ENCODE data around the gene BCAS3.

Gene BCAS3

DNA sequence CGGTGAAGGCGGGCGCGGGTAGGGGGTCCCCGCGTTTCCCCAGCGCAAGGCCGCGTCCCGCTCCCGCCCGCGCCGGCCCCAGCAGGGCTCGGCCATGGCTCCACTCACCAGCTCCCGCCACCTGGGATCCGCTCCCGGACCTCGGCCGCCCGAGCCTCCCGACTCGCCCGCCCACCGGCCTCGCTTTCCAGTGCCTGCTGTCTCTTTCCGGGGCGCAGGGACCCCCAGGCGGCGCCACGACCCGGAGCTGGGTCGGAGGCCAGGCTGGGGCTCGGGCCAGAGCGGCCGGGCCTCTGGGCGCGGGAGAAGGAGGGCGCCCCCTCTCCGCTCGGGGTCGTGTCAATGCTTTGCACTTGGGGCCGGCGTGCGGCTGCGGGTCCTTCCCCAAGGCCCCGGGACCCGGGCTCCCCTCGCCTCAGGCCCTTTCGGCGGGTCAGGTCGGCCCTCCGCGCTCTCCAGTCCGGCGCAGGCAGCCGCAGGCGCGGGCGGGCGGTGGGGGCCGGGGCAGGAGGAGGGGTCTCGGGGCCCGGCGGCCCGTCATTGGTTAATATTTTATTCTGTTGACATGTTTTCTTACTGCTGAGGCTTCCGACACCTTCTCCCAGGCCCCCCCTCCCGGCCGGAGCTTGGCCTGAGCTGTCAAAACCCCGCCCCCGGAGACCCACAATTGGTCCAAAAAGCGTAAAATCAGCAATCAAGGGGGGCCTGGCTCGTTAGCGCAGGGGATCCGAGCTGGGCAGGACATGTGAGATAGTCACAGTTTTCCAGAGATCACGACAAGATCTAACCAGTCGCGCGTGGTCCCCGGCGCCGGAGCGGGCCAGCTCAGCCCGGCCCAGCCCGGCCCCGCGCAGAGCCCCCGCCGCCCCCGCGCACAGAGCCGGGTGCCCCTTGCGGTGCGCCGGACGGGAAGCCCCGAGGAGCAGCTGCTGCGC is 721.7 kb downstream of the BCAS3 start, which contains the start of gene TBX2:
TSS of gene TBX2 (plus strand) at position 713 of the 935 bp plus-strand sequence. CDS start 334 bp downstream, outside the sequence.
- no peak for DNase-seq (ENCODE audit: low spot score)

DNA sequence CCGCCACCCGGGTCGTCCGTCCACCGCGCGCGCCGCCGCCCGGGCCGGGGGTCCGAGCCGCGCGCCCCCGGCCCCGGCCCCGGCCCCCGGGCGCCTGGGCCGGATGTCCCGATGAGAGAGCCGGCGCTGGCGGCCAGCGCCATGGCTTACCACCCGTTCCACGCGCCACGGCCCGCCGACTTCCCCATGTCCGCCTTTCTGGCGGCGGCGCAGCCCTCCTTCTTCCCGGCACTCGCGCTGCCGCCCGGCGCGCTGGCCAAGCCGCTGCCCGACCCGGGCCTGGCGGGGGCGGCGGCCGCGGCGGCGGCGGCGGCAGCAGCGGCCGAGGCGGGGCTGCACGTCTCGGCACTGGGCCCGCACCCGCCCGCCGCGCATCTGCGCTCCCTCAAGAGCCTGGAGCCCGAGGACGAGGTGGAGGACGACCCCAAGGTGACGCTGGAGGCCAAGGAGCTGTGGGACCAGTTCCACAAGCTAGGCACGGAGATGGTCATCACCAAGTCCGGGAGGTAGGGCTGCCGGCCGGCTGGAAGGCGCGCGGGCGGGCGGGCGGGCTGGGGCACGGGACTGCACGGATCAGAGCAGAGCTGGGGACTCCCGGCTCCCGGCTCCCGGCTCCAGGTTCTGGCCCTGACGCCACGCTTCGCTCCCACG is 722.5 kb downstream of the BCAS3 start:
- no peak for DNase-seq (ENCODE audit: low spot score)

DNA sequence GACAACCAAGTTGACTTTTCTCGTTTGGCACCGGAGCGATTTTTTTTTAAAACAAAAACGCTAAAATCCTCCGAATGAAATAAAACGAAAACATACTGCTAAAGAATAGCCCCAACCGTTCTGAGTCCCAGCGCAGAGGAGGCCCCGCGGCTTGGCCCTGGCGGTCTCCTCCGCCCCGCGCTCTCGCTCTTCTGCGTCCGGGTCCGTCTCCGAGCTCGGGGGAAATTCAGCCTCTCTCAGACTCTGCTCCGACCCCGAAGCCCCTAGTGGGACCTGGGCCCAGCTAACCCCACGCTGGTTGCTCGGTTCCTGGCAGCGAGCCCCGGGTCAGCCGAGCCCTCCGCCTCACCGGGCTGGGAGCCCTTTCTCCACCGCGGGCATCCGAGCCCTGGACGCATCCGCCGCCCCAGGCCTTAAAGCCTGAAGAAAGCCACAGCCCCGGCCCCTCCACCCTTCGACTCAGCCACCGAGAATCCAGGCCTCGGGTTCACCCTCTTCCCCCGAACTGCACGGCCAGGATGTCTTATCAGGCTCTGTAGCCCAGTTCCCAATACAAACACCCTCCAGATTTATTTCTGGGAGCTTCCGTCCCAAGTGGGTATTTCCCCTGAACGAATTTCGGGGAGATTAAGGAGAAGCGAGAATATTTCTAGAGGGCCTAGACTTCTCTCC is 723.2 kb downstream of the BCAS3 start:
- DNase-seq (ENCODE audit: low spot score): no peak

DNA sequence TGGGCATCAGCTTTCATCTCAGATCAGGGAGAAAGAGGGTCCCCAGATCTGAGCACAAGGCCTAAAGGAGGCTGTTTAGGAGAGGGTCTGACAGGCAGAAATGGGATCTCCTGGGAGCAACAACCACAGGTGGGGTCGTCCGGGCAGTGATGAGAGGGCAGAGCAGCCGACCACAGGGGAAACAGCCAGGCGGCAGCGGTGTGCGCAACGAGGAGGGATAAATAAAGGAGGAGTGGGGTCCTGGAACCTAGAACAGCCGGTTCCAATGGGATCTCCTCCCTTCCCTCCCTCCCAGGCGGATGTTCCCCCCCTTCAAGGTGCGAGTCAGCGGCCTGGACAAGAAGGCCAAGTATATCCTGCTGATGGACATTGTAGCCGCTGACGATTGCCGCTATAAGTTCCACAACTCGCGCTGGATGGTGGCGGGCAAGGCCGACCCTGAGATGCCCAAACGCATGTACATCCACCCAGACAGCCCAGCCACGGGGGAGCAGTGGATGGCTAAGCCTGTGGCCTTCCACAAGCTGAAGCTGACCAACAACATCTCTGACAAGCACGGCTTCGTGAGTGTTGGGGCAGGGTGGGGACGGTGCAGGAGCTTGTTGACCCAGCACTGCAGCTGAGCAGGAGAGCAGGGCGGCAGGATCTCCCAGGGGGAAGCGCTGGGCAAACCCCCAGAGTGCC is 723.9 kb downstream of the BCAS3 start:
- no peak for DNase-seq (ENCODE audit: low spot score)

DNA sequence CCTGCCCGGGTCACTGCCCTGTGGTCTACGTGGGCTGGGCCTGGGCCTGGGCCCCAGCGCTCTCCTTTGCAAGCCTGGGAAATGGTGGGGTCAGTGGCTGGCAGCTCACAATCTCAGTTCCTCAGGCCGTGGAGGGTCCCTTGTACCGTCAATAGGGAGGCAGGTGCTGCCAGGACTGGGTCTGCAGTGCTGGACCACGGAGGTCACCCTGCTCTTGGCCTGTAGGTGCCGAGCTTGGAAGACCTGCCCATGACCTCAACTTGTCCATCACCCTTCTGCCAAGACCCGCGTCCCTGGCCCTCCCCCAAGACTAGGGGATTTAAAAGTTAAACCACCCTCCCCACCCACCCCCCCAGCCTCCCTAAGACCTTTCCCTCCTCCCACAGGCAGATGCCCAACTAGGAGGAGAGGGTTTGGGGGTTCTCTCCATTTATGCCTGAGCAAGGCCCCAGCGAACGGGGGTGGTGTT is 724.5 kb downstream of the BCAS3 start:
- DNase-seq (ENCODE audit: low spot score): no peak

DNA sequence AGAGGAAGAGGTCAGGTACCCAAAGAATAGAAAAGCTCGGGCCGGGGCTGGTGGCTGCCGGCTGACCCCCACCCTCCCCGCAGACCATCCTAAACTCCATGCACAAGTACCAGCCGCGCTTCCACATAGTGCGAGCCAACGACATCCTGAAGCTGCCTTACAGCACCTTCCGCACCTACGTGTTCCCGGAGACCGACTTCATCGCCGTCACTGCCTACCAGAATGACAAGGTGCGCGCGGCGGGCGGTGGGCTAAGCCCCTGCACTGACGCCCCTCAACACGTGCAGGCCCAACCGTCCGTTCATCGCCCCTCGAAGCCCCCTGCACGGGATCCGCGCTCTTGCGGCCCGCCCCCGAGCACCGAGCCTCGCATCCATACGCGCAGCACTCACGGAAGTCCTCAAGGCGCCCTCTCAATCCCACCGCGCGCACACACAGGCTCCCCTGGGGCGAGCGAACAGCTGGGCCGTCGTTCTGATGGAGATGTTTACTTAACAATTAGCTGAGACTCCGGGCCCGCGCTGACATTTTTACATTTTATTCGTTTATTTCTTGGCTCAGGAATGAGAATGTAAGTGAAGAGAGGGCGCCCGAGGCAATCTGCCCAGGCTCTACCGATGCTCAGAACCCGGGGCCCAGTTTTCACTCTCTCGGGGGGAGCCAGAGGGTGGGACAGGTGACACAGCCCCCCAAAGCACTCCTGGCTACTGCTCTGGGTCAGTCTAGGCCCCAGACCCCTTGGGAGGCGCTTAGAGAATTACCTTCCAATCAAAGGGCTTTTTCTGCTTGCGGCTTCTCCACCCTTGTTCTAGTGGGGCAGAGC is 725.5 kb downstream of the BCAS3 start:
- no peak for DNase-seq (ENCODE audit: low spot score)

DNA sequence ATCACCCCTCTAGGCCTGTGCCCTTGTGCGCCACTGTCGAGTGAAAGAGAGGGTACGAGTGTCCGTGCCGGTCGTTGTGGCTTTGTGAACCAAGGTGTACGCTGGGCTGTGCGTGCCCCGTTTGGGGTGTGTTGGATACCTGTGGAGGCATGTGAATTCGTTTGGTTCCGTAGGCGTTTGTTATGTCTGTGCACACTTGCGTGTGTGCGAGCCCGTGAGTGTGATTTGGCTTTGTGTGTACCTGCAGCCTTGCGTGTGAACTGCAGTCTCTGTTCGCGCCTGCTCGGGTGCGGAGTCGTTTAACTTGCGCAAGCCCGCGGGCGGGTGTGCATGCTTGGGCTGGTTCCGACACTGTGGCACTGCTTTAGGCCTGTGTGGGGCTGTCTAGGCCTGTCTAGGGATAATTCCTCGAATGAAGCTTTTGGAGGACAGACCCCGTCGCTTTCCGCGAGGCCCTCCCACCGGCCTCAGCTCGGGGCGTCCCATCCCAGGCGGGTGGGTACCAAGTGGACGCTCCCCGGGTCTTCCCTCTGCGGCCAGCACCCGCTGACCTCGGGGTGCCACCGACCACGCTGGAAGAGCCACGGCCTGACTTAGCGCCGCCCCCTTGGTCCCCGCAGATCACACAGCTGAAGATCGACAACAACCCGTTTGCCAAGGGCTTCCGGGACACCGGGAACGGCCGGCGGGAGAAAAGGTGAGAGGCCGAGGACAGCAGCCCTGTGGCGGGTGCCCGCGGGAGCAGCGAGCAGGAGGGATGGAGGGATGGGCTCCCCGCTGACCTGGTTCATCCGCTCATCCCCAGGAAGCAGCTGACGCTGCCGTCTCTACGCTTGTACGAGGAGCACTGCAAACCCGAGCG is 726.4 kb downstream of the BCAS3 start:
- no peak for DNase-seq (ENCODE audit: low spot score)

DNA sequence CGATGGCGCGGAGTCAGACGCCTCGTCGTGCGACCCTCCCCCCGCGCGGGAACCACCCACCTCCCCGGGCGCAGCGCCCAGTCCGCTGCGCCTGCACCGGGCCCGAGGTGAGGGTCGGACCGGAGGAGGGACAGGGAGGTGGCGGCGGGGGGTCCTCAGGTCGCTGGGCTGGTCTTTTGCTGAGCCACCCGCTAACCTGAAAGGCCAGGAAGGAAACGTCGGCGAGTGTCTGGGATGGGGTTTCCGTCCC is 726.9 kb downstream of the BCAS3 start:
- no peak for DNase-seq (ENCODE audit: low spot score)

DNA sequence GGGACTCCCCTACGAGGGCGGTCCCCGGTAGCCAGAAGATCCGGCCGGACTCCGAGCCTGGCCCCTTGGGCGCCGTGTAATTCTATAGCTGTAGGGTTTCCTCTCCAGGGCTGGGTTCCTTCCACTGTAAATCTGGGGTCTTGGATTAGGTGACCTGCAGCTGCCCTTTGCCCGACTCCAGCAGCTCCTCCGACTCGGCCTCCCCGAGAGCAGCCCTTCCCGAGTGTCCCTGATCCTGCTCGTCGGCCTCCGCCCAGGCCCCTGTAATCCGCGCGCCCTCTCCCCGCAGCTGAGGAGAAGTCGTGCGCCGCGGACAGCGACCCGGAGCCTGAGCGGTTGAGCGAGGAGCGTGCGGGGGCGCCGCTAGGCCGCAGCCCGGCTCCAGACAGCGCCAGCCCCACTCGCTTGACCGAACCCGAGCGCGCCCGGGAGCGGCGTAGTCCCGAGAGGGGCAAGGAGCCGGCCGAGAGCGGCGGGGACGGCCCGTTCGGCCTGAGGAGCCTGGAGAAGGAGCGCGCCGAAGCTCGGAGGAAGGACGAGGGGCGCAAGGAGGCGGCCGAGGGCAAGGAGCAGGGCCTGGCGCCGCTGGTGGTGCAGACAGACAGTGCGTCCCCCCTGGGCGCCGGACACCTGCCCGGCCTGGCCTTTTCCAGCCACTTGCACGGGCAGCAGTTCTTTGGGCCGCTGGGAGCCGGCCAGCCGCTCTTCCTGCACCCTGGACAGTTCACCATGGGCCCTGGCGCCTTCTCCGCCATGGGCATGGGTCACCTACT is 727.4 kb downstream of the BCAS3 start:
- DNase-seq (ENCODE audit: low spot score): no peak

DNA sequence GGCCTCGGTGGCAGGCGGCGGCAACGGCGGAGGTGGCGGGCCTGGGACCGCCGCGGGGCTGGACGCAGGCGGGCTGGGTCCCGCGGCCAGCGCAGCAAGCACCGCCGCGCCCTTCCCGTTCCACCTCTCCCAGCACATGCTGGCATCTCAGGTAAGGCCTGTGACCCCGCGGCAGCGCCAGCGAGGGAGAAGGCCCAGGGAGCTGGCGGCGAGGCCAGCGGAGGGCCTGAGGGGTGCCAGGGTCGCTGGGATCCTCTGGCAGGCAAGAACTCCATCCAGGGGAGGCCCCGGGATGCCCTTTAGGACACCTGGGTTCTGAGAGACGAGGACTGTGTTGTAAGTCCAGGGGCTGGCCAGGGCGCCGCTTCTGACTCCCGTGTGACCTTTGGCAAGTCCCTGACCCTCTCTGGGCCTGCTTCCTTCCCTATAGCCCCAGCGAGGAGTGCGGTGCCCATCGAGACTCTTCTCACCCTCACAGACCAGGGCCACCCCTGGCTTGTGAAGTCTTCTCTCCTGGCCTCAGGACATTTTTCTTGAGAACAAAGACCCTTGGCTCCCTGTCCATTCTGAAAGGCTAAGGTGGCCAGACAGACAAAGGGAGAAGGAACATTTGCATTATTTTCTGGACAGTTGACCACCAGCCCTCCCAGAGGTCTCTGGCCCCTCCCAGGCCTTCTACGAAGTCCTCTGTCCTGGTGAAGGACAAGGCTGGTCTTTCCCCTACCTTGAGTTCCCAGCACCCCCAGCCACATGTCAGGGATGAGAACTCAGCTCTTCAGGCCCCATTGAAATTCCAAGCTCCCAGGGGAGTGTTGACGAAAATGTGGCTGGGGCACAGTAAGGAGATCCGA is 728.3 kb downstream of the BCAS3 start:
- DNase-seq (ENCODE audit: low spot score): no peak

DNA sequence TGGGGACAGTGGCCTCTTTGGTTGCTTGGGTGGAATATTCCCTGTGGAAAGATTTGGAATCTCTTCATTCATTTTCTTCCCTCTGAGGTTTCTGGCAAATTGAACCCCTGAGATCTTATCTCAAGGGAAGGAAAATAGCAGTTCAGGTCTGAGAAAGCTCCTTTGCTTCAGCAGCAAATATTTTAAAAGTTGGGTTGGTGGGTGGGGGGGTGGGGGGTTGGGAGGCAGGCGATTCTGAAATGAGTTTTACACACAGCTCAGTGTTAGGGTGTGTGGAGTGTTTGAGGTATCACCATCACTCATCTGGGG is 728.8 kb downstream of the BCAS3 start:
- DNase-seq (ENCODE audit: low spot score): no peak

DNA sequence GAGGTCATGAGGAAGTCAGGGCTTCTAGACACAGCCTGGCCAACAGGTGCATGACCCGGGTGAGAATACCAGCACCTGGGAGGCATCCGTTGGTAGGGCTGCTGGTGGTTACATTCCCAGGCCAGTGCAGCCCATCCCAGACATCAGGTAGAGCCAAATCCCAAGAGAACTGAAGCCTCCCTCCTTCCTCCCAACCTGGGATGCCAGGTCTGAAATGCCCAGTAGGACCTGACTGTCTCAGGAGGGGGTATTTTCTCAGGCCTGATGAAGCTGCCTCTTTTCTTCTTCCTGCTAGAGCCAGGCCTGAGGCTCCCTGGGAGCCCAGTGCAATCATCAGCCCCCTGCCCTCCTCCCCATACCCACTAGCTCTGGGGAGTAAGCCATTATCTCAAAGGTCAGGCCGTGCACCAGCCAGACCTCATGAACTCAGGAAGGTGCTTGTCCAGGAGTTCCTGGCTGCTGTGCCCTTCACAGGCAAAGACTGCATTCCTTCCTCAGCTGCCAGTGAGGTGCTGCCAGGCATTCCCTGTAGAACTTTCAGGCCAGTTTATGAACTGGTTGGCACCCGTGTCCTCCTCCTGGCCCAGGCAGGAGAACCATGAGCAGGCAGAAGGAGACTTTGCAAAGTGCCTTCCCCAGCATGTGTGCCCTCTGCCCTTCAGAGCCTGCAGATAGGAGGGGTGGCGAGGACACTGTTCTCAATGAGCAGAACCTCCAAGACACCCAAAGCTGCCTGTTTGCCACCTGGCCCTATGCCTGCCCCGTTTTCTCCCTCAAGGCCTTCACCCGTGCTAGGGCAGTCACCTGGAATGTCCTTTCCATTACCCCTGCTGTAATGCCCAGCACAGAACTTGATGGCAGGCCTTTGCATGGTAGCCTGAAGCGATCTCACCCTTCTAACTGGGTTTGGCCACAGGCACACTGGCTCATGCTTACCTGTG is 729.6 kb downstream of the BCAS3 start:
- no peak for DNase-seq (ENCODE audit: low spot score)

DNA sequence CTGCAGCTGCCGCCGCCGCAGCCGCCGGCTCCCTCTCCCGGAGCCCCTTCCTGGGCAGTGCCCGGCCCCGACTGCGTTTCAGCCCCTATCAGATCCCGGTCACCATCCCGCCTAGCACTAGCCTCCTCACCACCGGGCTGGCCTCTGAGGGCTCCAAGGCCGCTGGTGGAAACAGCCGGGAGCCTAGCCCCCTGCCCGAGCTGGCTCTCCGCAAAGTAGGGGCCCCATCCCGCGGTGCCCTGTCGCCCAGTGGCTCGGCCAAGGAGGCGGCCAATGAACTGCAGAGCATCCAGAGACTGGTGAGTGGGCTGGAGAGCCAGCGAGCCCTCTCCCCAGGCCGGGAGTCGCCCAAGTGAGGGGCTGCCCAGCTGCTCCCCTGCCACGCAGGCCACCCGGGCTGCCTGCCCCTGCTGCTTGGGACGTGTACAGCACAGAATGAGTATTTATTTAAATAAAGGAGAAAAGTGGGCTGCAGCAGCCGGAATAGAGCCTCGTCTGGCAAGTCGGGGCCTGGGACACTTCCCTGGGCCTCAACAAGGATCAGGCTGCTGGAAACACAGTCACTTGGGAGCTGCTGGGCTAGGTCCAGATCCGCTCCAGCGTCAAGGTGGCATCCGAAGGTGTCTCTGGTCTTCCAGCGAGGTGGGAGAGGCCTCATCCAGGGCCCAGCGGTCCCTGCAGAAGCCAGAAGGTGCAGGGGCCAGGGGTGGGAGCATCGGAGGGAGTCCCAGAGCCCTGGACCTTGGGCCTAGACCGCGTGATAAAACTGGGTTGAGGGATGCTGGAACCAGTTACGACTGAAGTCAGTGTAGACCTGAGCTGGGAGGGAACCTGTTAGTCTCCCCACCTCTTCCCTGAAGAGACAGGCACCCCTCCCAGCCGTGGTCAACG is 730.7 kb downstream of the BCAS3 start:
- no peak for DNase-seq (ENCODE audit: low spot score)

DNA sequence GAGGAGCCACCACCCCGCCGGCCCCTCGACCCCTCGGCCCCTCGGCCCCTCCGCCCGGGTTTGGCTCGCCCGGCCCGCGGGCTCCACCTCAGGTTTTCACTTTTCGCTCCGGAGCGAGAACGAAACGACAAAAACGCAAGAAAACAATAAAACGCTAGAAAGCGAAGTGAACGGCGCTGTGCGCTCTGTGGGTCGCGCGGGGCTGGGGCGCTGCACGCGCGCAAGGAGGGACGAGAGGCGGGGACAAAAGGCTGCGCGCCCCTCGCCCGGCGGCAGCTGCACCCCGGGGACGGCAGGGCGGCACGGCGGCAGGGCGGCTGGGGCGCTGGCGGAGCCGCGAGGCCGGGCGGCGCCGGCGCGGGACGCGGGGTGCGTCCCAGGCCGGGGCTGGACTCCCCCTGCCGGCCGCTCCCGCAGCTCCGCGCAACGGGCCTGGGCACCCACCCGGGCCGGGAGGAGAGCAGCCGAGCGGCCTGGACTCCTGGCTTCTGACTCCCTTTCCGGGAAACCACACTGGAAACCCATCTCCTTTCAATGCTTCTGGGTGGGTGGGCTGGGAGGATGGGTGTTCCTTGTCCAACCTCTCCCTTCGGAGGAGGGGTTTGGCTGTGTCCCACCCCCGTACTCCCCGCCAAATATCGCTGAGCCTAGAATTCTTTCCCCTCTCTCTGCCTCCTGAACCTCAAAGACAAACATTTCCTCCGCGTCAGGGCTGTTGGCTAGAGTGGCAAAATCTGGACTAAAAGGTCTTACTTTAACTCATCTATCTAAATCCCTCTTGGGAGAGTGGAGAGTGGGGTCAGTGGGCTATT is 731.9 kb downstream of the BCAS3 start:
- DNase-seq (ENCODE audit: low spot score): peak; percentile 31

DNA sequence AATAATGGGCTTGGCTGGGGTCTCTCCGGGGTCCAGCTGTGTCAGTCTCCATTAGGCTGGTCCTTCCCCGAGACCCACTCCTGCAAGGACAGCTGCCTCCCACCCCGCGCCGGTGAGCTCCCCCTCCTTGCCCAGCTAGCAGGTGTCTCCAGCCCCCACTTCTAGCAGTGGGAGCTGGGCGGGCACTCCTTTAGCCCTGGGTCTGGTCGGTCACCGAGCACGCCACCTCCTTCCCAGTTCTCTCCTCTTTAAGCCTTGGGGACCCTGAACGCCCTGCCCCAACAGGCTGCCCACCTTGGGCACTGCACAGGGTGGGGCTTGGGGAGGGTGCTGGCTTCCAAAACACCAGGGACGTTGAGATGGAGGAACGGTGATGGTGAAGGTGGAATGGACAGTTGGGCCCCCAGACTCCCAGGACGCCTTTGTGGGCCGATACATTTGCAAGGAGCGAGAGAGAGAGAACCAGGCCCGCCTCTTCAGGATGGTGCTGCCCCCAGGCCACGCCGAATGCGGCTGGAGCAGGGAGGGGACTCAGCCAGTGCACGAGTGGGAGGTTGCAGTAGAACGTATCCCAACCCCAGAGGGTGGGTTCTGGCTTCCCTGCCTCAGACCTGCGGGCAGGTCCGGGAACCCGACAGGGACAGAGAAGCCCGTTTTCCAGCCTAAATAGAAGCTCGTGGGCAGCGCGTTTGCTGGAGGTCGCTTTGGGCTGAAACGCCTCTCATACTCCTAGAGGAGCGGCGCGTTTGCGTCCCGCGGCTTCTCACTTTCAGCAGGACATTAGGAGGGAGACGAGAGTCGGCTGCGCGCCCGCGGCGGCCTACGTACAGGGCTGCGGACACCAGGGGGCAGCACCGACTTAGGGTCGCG is 732.7 kb downstream of the BCAS3 start:
- peak; percentile 51 for DNase-seq (ENCODE audit: low spot score)

All from hematopoietic multipotent progenitor cell treated with erythropoietin and hydrocortisone succinate and interleukin-3 and kit ligand, for 15 days (in vitro differentiated cells).